ENCODE data around the gene C12orf60. TPM values are rescaled to one million over a fixed set of nuclear protein-coding genes. Genes with fewer than 3 reads are reported as not detected.

Gene C12orf60
- total and polyA plus RNA-seq, 2 of the 8 experiments (the other 6 are each of a cell fraction or from before 2014, with no cell fraction given): 1.2 to 1.5 TPM

GRCh38 chr12:14776236-14776961, 27.1 kb upstream of the C12orf60 start (continued):
- no peak for TF ChIP-seq TAF7 (optimal IDR thresholded peaks at IDR 0.05; ENCODE audit: borderline replicate concordance, low read depth, low read length)
- no peak for TF ChIP-seq CHD7 (IDR thresholded peaks at IDR 0.05; ENCODE audit: insufficient replicate concordance, low read length)
- no peak for TF ChIP-seq PHF8 (conservative IDR thresholded peaks at IDR 0.05; ENCODE audit: low read depth, low read length)
- no peak for TF ChIP-seq GTF2F1 (IDR thresholded peaks at IDR 0.05; ENCODE audit: borderline replicate concordance, low read depth, low read length)
- no peak for TF ChIP-seq SP2 (IDR thresholded peaks at IDR 0.05; ENCODE audit: low read length)
- TF ChIP-seq RNF2 (IDR thresholded peaks at IDR 0.05; ENCODE audit: borderline replicate concordance, low read depth, low read length, missing control alignments, poor library complexity, severe bottlenecking): no peak
- TF ChIP-seq TAF1 (IDR thresholded peaks at IDR 0.05; ENCODE audit: low read depth, low read length): no peak
- TF ChIP-seq KDM1A (IDR thresholded peaks at IDR 0.05; ENCODE audit: borderline replicate concordance, low read length): no peak
- no peak for TF ChIP-seq KDM5A (IDR thresholded peaks at IDR 0.05; ENCODE audit: low read length)

Measured in H1 (cell line).